ENCODE measurements around the gene EYS. TPM values are rescaled to one million over a fixed set of nuclear protein-coding genes. Genes with fewer than 3 reads are reported as not detected.
"Not testable (repeated sequence)": the region's sequence is repeated elsewhere in the genome, so short reads cannot be mapped to it uniquely, and the experiment has no call there.

The EYS gene
- total RNA-seq, 1 experiment from 2014 or later: not detected

DNA sequence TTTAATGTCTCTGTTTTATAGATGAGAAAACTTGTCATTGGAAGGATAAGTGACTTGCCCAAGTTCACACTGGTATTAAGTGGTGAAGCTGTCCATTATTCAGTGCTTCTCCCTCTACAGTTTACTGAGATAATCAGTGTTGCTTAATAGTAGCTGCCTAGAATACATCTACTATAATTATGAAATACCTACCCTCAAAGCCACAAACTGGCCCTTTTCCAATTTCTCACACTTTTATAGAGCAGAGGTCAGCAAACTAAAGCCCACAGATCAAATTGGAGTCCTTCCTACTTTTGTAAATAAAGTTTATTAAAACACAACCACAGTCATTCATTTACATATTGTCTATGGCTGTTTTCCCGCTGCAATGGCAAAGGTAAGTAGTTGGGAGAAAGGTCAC lies 73.5 kb downstream of the EYS start:
- no peaks in the 10 kb centered on the region for H3K4me1 ChIP-seq
- CTCF ChIA-PET: no interaction called here
- intact Hi-C loops (cut with micrococcal nuclease; ENCODE audit: unreplicated experiment): no loop called here
- no peaks in the 10 kb centered on the region for H3K4me1 Mint-ChIP-seq (ENCODE audit: low read depth, unreplicated experiment)
- H3K27me3 Mint-ChIP-seq (ENCODE audit: insufficient read depth, unreplicated experiment): peaks cover 2% of the 10 kb centered on the region
- TF ChIP-seq, protein P1, sequence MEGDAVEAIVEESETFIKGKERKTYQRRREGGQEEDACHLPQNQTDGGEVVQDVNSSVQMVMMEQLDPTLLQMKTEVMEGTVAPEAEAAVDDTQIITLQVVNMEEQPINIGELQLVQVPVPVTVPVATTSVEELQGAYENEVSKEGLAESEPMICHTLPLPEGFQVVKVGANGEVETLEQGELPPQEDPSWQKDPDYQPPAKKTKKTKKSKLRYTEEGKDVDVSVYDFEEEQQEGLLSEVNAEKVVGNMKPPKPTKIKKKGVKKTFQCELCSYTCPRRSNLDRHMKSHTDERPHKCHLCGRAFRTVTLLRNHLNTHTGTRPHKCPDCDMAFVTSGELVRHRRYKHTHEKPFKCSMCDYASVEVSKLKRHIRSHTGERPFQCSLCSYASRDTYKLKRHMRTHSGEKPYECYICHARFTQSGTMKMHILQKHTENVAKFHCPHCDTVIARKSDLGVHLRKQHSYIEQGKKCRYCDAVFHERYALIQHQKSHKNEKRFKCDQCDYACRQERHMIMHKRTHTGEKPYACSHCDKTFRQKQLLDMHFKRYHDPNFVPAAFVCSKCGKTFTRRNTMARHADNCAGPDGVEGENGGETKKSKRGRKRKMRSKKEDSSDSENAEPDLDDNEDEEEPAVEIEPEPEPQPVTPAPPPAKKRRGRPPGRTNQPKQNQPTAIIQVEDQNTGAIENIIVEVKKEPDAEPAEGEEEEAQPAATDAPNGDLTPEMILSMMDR (IDR thresholded peaks at IDR 0.05; ENCODE audit: insufficient read depth in 1 of 2, low read depth in 1 of 2, low read length in 1 of 2, severe bottlenecking in 1 of 2, unreplicated experiment in 1 of 2): no peak
- no peaks in the 10 kb centered on the region for H3K9me3 ChIP-seq
- no peak overlapping the region for H3K27ac Mint-ChIP-seq (ENCODE audit: unreplicated experiment)
- DNase-seq: no peak
- no peaks in the 10 kb centered on the region for H3K9me3 Mint-ChIP-seq (ENCODE audit: unreplicated experiment)
- no peaks in the 10 kb centered on the region for H3K36me3 Mint-ChIP-seq (ENCODE audit: insufficient read depth, unreplicated experiment)
- H3K4me3 ChIP-seq (ENCODE audit: low read depth, low read length): no peak overlapping the region
- BruUV-seq (replicated peaks): no TSS peak
- H3K36me3 ChIP-seq (ENCODE audit: control insufficient read depth, insufficient read depth, low read length): no peaks in the 10 kb centered on the region
- no peaks in the 10 kb centered on the region for H3K27me3 ChIP-seq (replicated peaks; ENCODE audit: control insufficient read depth, insufficient read depth, low read length)
- POLR2A ChIA-PET: no interaction called here
- no peak overlapping the region for H3K4me3 Mint-ChIP-seq (ENCODE audit: unreplicated experiment)

DNA sequence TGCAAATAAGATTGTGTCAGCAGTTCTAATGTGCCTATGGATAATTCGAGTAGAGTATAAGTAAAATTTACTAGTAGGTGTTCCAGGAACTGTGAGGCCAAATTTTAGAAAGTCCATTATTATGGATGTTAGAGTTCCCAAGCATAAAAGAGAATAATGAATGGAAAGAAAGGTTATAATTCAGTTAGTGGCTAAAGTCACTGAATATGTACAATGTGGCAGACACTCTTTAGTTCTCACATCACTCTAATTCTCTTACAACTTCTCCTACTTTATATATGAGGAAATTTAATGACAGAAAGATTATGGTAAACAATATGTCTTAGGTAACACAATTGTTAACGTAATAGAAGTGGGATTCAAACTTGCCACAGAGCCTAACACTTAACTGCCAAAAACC lies 75.3 kb downstream of the EYS start:
- H3K36me3 ChIP-seq (ENCODE audit: control insufficient read depth, insufficient read depth, low read length): no peaks in the 10 kb centered on the region
- POLR2A ChIA-PET: no interaction called here
- no peaks in the 10 kb centered on the region for H3K4me1 ChIP-seq
- no peaks in the 10 kb centered on the region for H3K4me1 Mint-ChIP-seq (ENCODE audit: low read depth, unreplicated experiment)
- no peak overlapping the region for H3K4me3 Mint-ChIP-seq (ENCODE audit: unreplicated experiment)
- H3K9me3 Mint-ChIP-seq (ENCODE audit: unreplicated experiment): no peaks in the 10 kb centered on the region
- no peaks in the 10 kb centered on the region for H3K36me3 Mint-ChIP-seq (ENCODE audit: insufficient read depth, unreplicated experiment)
- DNase-seq: no peak
- H3K4me3 ChIP-seq (ENCODE audit: low read depth, low read length): no peak overlapping the region
- H3K27me3 ChIP-seq (replicated peaks; ENCODE audit: control insufficient read depth, insufficient read depth, low read length): no peaks in the 10 kb centered on the region
- intact Hi-C loops (cut with micrococcal nuclease; ENCODE audit: unreplicated experiment): no loop called here
- no peak overlapping the region for H3K27ac Mint-ChIP-seq (ENCODE audit: unreplicated experiment)
- TF ChIP-seq, protein P1 (IDR thresholded peaks at IDR 0.05; ENCODE audit: insufficient read depth in 1 of 2, low read depth in 1 of 2, low read length in 1 of 2, severe bottlenecking in 1 of 2, unreplicated experiment in 1 of 2): no peak
- H3K9me3 ChIP-seq: no peaks in the 10 kb centered on the region
- CTCF ChIA-PET: no interaction called here
- H3K27me3 Mint-ChIP-seq (ENCODE audit: insufficient read depth, unreplicated experiment): peaks cover 2% of the 10 kb centered on the region
- BruUV-seq (replicated peaks): no TSS peak

DNA sequence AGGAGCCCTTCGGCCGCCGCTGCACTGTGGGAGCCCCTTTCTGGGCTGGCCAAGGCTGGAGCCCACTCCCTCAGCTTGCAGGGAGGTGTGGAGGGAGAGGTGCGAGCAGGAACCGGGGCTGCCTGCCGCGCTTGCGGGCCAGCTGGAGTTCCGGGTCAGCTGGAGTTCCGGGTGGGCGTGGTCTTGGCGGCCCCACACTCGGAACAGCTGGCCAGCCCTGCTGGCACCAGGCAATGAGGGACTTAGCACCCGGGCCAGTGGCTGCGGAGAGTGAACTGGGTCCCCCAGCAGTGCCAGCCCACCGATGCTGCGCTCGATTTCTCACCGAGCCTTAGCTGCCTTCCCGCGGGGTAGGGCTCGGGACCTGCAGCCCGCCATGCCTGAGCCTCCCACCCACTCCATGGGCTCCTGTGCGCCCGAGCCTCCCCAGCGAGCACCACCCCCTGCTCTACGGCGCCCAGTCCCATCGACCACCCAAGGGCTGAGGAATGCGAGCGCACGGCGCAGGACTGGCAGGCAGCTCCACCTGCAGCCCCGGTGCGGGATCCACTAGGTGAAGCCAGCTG lies 79.5 kb downstream of the EYS start:
- BruUV-seq (replicated peaks); DNase-seq; H3K36me3 ChIP-seq (ENCODE audit: control insufficient read depth, insufficient read depth, low read length); H3K36me3 Mint-ChIP-seq (ENCODE audit: insufficient read depth, unreplicated experiment); H3K4me3 ChIP-seq (ENCODE audit: low read depth, low read length); H3K4me1 ChIP-seq; H3K27ac Mint-ChIP-seq (ENCODE audit: unreplicated experiment); intact Hi-C loops (cut with micrococcal nuclease; ENCODE audit: unreplicated experiment); POLR2A ChIA-PET; H3K9me3 ChIP-seq; CTCF ChIA-PET; H3K9me3 Mint-ChIP-seq (ENCODE audit: unreplicated experiment); H3K27me3 Mint-ChIP-seq (ENCODE audit: insufficient read depth, unreplicated experiment); H3K4me1 Mint-ChIP-seq (ENCODE audit: low read depth, unreplicated experiment); H3K4me3 Mint-ChIP-seq (ENCODE audit: unreplicated experiment); H3K27me3 ChIP-seq (replicated peaks; ENCODE audit: control insufficient read depth, insufficient read depth, low read length): not testable (repeated sequence)

DNA sequence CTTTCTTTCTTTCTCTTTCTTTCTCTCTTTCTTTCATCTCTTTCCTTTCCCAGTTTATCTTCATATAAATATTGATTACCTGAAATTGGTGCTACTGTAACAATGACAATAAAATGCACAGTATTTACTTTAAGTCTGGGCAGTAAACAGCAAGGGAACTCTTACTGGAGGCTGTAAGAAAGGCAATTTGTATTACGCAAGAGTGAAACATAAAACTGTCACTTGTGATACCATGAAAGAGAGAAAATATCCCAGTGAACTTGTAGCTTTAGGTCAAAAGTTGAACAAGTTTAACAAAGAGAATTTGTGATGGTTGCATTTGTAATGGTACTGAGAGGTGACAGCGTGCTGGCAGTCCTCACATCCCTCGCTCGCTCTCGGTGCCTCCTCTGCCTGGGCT lies 80.0 kb downstream of the EYS start:
- BruUV-seq (replicated peaks): no TSS peak
- no peaks in the 10 kb centered on the region for H3K27me3 ChIP-seq (replicated peaks; ENCODE audit: control insufficient read depth, insufficient read depth, low read length)
- H3K4me3 Mint-ChIP-seq (ENCODE audit: unreplicated experiment): no peak overlapping the region
- H3K4me3 ChIP-seq (ENCODE audit: low read depth, low read length): no peak overlapping the region
- no peaks in the 10 kb centered on the region for H3K36me3 Mint-ChIP-seq (ENCODE audit: insufficient read depth, unreplicated experiment)
- no peak overlapping the region for H3K27ac Mint-ChIP-seq (ENCODE audit: unreplicated experiment)
- no peaks in the 10 kb centered on the region for H3K4me1 ChIP-seq
- no peaks in the 10 kb centered on the region for H3K9me3 Mint-ChIP-seq (ENCODE audit: unreplicated experiment)
- ChIA-PET POLR2A (no interaction called here), CTCF (no interaction called here)
- DNase-seq: no peak
- H3K9me3 ChIP-seq: no peaks in the 10 kb centered on the region
- H3K4me1 Mint-ChIP-seq (ENCODE audit: low read depth, unreplicated experiment): no peaks in the 10 kb centered on the region
- TF ChIP-seq, protein P1 (IDR thresholded peaks at IDR 0.05; ENCODE audit: insufficient read depth in 1 of 2, low read depth in 1 of 2, low read length in 1 of 2, severe bottlenecking in 1 of 2, unreplicated experiment in 1 of 2): no peak
- peaks cover 2% of the 10 kb centered on the region for H3K27me3 Mint-ChIP-seq (ENCODE audit: insufficient read depth, unreplicated experiment)
- intact Hi-C loops (cut with micrococcal nuclease; ENCODE audit: unreplicated experiment): no loop called here
- H3K36me3 ChIP-seq (ENCODE audit: control insufficient read depth, insufficient read depth, low read length): no peaks in the 10 kb centered on the region

Data from Caco-2 (cell line).